ENCODE data around the gene NUPR2.
A peak's percentile ranks its signal among the peaks of the same experiment; 100 is the strongest.
"Not testable (repeated sequence)": the region's sequence is repeated elsewhere in the genome, so short reads cannot be mapped to it uniquely, and the experiment has no call there.

NUPR2 gene

DNA sequence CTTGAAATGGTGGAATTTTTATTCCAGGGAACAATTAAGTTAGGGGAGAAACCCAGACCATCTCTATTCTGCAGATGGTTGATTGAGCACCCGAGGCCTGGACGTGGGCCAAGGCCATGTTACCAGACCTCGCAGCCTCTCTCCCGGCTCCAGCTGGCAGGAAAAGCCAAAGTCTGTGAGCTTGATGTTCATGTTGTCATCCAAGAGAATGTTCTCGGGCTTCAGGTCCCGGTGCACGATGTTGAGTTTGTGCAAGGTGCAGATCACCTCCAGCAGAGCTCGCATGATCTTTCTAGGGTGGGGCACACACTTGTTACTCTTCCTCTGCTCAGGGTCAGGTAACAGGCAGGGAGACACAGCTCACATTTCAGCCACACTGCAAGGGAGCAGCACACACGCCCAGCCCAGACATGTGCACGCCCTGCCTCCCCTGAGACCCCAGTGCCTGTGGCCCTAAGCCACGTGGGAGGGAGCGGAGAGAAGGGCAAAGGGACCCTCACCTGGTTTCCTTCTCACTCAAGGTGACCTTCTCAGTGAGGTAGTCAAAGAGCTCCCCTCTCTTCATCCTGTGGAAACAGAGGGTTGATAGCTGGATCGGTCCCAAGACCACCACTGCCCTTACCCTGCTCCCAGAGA is 32.9 kb downstream of the NUPR2 start:
- no peak for DNase-seq

GRCh38 chr7:56081626-56082340 is 34.4 kb downstream of the NUPR2 start:
- no peak for DNase-seq

GRCh38 chr7:56080726-56081435 is 35.3 kb downstream of the NUPR2 start:
- not testable (repeated sequence) for DNase-seq

DNA sequence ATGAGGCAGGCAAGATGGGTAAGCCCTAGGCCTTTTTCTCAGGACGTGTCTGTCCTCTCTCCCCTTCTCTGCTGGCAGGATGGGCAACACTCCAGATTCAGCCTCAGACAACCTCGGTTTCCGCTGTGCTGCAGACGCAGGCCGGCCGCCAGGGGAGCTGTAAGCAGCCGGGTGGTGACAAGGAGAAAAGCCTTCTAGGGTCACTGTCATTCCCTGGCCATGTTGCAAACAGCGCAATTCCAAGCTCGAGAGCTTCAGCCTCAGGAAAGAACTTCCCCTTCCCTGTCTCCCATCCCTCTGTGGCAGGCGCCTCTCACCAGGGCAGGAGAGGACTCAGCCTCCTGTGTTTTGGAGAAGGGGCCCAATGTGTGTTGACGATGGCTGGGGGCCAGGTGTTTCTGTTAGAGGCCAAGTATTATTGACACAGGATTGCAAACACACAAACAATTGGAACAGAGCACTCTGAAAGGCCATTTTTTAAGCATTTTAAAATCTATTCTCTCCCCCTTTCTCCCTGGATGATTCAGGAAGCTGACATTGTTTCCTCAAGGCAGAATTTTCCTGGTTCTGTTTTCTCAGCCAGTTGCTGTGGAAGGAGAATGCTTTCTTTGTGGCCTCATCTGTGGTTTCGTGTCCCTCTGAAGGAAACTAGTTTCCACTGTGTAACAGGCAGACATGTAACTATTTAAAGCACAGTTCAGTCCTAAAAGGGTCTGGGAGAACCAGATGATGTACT is 36.6 kb downstream of the NUPR2 start:
- DNase-seq: no peak

DNA sequence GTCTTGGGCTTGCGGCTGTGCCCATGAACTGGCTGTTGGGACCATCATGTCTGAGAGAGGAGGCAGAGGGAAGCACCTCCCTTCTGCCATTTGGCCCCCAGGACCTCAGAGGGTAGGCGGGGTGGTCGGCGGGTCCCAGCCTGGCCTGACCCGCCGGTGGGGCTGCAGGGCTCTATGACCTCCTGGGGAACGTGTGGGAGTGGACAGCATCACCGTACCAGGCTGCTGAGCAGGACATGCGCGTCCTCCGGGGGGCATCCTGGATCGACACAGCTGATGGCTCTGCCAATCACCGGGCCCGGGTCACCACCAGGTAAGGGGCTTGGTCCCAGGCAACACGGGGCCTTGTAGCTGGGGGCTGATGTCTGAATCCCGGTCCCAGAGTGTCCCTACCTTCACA is 38.0 kb downstream of the NUPR2 start:
- no peak for DNase-seq

DNA sequence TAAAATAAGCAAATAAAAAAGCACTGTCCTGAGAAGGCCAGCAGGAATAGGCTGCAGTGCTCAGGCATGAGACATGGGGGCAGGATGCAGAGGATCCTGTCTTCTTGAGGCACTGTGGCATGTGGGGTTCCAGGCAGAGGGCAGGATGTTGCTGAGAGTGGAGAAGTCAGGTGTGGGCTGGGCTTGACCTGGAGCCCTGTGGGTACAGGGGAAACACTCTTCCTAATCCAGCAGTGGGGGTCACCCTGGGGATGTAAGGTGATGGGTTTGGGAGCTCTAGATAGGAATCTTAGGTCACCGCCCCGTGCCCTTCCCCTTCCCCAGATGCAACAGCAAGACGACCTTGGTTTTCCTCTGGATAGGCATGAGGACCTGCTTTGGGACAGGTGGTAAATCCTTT is 38.5 kb downstream of the NUPR2 start:
- no peak for DNase-seq

DNA sequence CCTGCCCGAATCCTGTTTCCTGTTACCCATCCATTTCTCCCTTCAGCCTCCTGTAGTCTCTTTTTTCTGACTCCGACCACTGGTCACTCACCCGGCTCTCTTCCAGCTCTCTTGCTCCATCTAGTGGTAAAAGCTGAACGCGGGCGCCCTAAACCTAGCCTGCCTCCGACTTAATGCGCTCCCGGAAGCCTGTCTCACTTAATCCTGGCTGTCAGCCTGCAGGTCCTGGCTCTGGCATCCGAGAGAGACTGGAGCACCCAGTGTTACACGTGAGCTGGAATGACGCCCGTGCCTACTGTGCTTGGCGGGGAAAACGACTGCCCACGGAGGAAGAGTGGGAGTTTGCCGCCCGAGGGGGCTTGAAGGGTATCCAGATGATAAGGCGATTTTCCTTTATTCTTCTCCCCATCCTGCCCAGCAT is 41.8 kb downstream of the NUPR2 start:
- DNase-seq: peak; percentile 45

- DNase-seq: not testable (repeated sequence)
Measured at GRCh38 chr7:56066376-56066775, 49.8 kb downstream of the NUPR2 start.
